T-helper 9 cell (primary cell): ENCODE measurements around the gene NTPCR.
"Not testable (repeated sequence)": the region's sequence is repeated elsewhere in the genome, so short reads cannot be mapped to it uniquely, and the experiment has no call there.

ENCODE experiments used
- DNase-seq: peaks from one replicate; pipeline ENCODE4 v3.0.0-alpha.2; 2020

The NTPCR gene

GRCh38 chr1:232987046-232987773 lies 36.8 kb downstream of the NTPCR start:
- no peak for DNase-seq

GRCh38 chr1:232987774-232988140 lies 37.3 kb downstream of the NTPCR start:
- no peak for DNase-seq

- no peak for DNase-seq
These were observed 38.2 kb downstream of the NTPCR start for GRCh38 chr1:232988572-232989040.

- no peak for DNase-seq
These were observed 40.0 kb downstream of the NTPCR start for GRCh38 chr1:232990176-232991128.

- DNase-seq = no peak
These were observed 40.8 kb downstream of the NTPCR start for GRCh38 chr1:232991238-232991637.

- DNase-seq = no peak
These were observed 41.8 kb downstream of the NTPCR start for GRCh38 chr1:232992227-232992626.

- no peak for DNase-seq
These were observed 43.1 kb downstream of the NTPCR start for GRCh38 chr1:232993555-232993954.

GRCh38 chr1:232995189-232995588 lies 44.8 kb downstream of the NTPCR start:
- no peak for DNase-seq

GRCh38 chr1:232996143-232996542 lies 45.7 kb downstream of the NTPCR start:
- DNase-seq = no peak

- no peak for DNase-seq
These were observed 47.7 kb downstream of the NTPCR start for GRCh38 chr1:232998138-232998537.

- no peak for DNase-seq
These were observed 48.2 kb downstream of the NTPCR start for GRCh38 chr1:232998646-232999045.

- no peak for DNase-seq
These were observed 49.7 kb downstream of the NTPCR start for GRCh38 chr1:232999956-233000625.

GRCh38 chr1:233003638-233004037 lies 53.2 kb downstream of the NTPCR start:
- DNase-seq = not testable (repeated sequence)

GRCh38 chr1:233004451-233004850 lies 54.0 kb downstream of the NTPCR start:
- no peak for DNase-seq

GRCh38 chr1:233005156-233005555 lies 54.7 kb downstream of the NTPCR start:
- no peak for DNase-seq

GRCh38 chr1:233005703-233006102 lies 55.3 kb downstream of the NTPCR start:
- no peak for DNase-seq

GRCh38 chr1:233006108-233006507 lies 55.7 kb downstream of the NTPCR start:
- DNase-seq = no peak

- DNase-seq = no peak
These were observed 56.1 kb downstream of the NTPCR start for GRCh38 chr1:233006541-233006973.

GRCh38 chr1:233010146-233010545 lies 59.7 kb downstream of the NTPCR start:
- DNase-seq = no peak

- no peak for DNase-seq
These were observed 61.6 kb downstream of the NTPCR start for GRCh38 chr1:233012021-233012420.

GRCh38 chr1:233015965-233016364 lies 65.6 kb downstream of the NTPCR start:
- no peak for DNase-seq

- DNase-seq = no peak
These were observed 66.4 kb downstream of the NTPCR start for GRCh38 chr1:233016798-233017197.

GRCh38 chr1:233019083-233019482 lies 68.7 kb downstream of the NTPCR start:
- DNase-seq = no peak
